WI38 (cell line): ENCODE results near the gene CLCNKA.
"Not testable (repeated sequence)": the region's sequence is repeated elsewhere in the genome, so short reads cannot be mapped to it uniquely, and the experiment has no call there.

Source experiments
- H3K4me3 ChIP-seq: 2 replicates; pipeline ENCODE4 v1.5.1; 2011; ENCODE audit warnings: low read depth, mild to moderate bottlenecking, control low read depth, low read length
- TF ChIP-seq, protein P1 (sequence below): IDR thresholded peaks from 2 replicates; pipeline ENCODE4 v1.5.1; 2012; ENCODE audit warnings: low read depth, mild to moderate bottlenecking, control low read depth, low read length

The CLCNKA gene

GRCh38 chr1:16021681-16022080 lies at the start of gene CLCNKA:
TSS of gene CLCNKA (plus strand) at chr1:16022036. CDS start at chr1:16022620, 584 bp downstream.
- no peak within 1 kb of the TSS for H3K4me3 ChIP-seq
- TF ChIP-seq, protein P1, sequence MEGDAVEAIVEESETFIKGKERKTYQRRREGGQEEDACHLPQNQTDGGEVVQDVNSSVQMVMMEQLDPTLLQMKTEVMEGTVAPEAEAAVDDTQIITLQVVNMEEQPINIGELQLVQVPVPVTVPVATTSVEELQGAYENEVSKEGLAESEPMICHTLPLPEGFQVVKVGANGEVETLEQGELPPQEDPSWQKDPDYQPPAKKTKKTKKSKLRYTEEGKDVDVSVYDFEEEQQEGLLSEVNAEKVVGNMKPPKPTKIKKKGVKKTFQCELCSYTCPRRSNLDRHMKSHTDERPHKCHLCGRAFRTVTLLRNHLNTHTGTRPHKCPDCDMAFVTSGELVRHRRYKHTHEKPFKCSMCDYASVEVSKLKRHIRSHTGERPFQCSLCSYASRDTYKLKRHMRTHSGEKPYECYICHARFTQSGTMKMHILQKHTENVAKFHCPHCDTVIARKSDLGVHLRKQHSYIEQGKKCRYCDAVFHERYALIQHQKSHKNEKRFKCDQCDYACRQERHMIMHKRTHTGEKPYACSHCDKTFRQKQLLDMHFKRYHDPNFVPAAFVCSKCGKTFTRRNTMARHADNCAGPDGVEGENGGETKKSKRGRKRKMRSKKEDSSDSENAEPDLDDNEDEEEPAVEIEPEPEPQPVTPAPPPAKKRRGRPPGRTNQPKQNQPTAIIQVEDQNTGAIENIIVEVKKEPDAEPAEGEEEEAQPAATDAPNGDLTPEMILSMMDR = no peak

GRCh38 chr1:15972409-15972808 lies 49.4 kb upstream of the CLCNKA start:
- H3K4me3 ChIP-seq = no peak overlapping the region
- TF ChIP-seq, protein P1 = no peak

DNA sequence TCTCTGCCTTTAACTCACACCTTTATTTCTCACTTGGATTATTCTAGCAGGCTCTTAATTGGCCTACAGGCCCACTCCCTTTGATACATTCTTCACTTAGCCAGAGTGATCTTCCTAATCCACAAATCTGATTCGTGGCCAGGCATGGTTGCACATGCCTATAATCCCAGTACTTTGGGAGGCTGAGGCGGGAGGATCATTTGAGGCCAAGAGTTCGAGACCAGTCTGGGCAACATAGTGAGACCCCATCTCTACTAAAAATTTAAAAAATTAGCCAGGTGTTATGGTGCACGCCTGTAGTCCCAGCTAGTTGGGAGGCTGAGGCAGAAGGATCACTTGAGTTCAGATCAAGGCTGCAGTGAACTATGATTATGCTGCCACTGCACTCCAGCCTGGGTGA lies 48.1 kb upstream of the CLCNKA start:
- no peak overlapping the region for H3K4me3 ChIP-seq
- TF ChIP-seq, protein P1 = no peak

DNA sequence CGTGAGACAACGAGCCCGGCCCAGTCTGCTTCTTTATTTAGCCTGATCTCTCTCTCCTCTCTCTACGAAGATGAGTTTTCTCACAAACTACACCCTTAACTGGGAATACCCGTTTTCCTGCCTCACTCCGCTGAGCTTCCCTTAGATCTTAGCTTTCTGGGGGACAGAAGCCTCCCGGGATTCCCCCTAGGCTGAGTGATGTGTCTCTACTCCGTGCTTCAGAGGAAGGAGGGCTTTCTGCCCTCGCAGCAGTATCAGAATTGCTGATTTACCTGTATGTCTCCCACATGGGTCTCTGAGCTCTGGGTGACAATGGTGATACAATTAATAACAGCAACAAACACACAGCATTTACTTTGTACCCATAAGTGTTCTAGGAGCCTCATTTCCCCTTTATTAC lies 47.0 kb upstream of the CLCNKA start:
- TF ChIP-seq, protein P1 = no peak
- H3K4me3 ChIP-seq = peak overlapping the region; percentile 79

DNA sequence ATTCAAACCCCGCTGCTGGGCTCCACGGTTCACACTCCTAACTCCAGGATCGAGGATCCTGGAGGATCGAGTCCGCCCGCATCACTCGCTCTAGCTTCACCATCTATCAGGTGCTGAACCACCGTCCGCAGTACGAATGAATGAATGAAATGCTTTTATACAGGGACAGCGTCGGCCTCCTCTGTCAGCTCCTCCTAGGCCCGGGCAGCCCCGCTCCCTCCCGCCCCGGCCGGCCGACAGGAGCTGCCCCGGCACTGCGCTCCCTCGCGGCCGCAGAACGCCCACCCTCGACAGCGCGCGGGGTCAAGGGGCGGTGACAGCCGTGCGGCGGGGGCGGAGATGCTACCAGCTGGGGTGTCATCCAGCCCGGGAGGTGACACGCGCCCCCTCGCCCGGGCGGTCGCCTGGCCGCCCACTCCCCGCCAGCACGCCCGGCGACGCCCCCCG lies 46.5 kb upstream of the CLCNKA start:
- TF ChIP-seq, protein P1 = no peak

GRCh38 chr1:15975805-15976680 lies 45.8 kb upstream of the CLCNKA start, which contains the start of gene ZBTB17:
TSS of gene ZBTB17 (minus strand) at chr1:15976101. CDS start at chr1:15948495, 27,606 bp downstream.
- peak within 1 kb of the TSS; percentile 79 for H3K4me3 ChIP-seq
- TF ChIP-seq, protein P1 = no peak

More for the DNA sequence above, 46.5 kb upstream of the CLCNKA start:
- H3K4me3 ChIP-seq = peak overlapping the region; percentile 79

DNA sequence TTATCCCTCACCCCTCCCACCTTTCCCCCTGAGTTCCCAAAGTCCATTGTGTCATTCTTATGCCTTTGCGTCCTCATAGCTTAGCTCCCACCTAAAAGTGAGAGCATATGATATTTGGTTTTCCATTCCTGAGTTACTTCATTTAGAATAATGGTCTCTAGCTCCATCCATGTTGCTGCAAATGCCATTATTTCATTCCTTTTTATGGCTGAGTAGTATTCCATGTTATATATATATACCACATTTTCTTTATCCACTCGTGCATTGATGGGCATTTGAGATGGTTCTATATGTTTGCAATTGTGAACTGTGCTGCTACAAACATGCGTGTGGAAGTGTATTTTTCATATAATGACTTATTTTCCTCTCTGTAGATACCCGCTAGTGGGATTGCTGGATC lies 43.9 kb upstream of the CLCNKA start:
- H3K4me3 ChIP-seq = not testable (repeated sequence)
